ES-I3 (cell line): ENCODE results near the gene INO80D.

Source experiments
- H3K36me3 ChIP-seq: 2 replicates; pipeline ENCODE4 v1.6.1; 2013; ENCODE audit warnings: mild to moderate bottlenecking, low read length, control low read depth, moderate library complexity; ENCODE audit not compliant: insufficient read depth
- H3K4me1 ChIP-seq: 2 replicates; pipeline ENCODE4 v1.6.1; 2013; ENCODE audit warnings: mild to moderate bottlenecking, control low read depth, low read length; ENCODE audit not compliant: insufficient read depth
- H3K9ac ChIP-seq: 2 replicates; pipeline ENCODE4 v1.6.1; 2013; ENCODE audit warnings: low read depth, mild to moderate bottlenecking, low read length, moderate library complexity
- H3K9me3 ChIP-seq: 2 replicates; pipeline ENCODE4 v1.6.1; 2013; ENCODE audit warnings: mild to moderate bottlenecking, low read length, moderate library complexity; ENCODE audit not compliant: control insufficient read depth, insufficient read depth

INO80D gene

DNA sequence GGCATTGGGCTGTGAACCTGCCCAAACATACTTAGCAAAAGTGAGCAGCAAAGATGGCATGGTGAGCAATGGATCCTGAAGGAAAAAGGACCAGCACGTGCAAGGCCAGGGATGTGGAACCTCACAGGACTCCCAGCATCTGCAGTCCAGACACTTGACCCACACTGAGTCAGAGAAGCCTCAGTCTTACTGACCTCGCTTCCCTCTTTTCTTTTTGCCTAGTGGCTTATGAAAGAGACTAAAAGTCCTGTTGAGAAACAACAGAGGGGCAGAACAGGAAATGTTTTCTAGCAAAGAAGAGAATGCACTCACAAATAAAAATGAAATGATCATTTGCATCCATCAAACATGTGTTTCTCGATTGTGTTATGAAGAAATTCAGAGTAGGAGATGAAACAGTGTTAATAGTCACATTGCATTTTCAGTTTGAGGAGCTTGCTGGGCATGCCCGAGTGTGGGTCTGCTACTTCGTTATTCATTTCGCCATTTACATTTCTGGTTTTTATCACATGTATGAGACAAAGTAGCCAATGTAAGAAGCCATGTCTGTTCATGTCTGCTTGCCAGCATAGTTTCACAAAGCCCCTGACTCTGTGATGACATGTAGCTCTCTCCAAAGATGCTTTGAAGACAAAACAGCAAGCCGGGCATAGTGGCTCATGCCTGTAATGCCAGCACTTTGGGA is 118.4 kb downstream of the INO80D start:
- no peaks in the 10 kb centered on the region for H3K36me3 ChIP-seq
- peaks cover 10% of the 10 kb centered on the region for H3K4me1 ChIP-seq
- H3K9ac ChIP-seq, result no peak overlapping the region
- H3K9me3 ChIP-seq, result no peaks in the 10 kb centered on the region

DNA sequence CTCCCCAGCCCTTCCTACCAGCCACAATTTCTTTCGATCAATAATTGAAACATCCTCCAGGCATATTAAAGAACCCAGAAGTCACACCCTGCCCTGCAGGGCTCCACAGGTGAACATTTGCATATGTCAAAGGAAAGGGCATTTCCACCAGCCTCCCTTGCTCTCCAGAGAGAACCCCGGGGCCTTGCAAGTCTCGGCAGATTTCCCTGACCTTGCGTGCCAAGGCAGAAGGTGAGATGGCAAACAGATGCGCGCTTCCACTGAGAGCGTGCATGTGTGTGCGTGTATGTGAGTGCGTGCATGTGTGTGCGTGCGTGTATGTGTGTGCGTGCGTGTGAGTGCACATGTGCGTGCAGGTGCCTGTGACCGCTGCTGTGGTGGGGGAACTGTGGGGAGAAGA is 120.3 kb downstream of the INO80D start:
- H3K4me1 ChIP-seq, result peaks cover 10% of the 10 kb centered on the region

DNA sequence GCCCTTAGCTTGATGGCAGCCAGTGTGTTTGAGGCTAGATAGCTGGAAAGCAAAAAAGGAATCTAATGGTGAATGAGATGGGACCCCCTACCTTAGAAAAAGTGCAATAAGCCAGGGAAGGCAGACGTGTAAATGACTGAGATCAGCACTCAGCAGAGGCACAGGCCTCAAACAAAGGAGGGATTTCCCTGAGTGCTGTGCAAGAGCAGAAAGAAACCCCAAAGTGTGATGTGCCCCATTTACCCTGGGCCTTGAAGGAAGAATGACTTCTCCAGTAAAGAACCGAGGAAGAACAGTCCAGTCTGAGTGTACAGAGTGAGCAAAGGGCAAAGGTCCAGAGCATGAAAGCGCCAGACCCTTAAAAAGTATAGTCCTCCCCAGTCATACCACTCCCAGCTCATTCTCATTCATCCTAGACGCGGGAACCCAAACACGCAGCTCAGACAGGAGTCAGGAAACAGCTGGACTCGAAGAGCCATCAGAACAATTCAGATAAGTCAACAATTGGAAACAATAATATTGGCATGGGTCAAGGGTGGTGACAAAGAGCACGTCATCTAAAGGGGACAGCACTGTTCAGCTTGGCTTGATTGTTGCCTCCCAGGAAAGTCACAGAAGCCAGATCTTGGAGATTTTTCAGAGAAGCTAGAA is 121.7 kb downstream of the INO80D start:
- H3K36me3 ChIP-seq, result no peaks in the 10 kb centered on the region
- H3K4me1 ChIP-seq, result no peaks in the 10 kb centered on the region
- H3K9me3 ChIP-seq, result no peaks in the 10 kb centered on the region
- H3K9ac ChIP-seq, result no peak overlapping the region

More for the DNA sequence above, 120.3 kb downstream of the INO80D start:
- Histone ChIP-seq H3K9me3 (no peaks in the 10 kb centered on the region), H3K36me3 (no peaks in the 10 kb centered on the region), H3K9ac (no peak overlapping the region)

DNA sequence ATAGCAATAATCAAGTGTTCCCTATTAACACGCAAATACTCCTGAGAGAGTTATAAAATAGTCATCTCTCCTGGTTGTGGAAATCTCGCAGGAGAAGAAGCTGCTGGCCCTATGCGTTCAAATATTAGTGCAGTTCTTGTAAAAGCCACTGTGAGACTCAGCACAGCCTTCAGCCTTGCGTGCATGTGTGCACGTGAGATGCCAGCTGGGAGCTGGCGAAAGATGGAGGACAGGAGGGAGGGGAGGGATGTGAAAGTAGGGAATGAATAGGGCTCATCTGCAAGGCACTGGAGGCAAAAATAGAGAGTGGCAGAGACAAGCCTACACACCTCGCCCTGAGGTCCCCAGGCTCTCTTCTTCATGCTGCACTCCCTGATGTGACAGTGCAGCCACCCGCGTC is 126.5 kb downstream of the INO80D start:
- Histone ChIP-seq H3K4me1 (peaks cover 8% of the 10 kb centered on the region), H3K9me3 (no peaks in the 10 kb centered on the region), H3K36me3 (no peaks in the 10 kb centered on the region), H3K9ac (no peak overlapping the region)

DNA sequence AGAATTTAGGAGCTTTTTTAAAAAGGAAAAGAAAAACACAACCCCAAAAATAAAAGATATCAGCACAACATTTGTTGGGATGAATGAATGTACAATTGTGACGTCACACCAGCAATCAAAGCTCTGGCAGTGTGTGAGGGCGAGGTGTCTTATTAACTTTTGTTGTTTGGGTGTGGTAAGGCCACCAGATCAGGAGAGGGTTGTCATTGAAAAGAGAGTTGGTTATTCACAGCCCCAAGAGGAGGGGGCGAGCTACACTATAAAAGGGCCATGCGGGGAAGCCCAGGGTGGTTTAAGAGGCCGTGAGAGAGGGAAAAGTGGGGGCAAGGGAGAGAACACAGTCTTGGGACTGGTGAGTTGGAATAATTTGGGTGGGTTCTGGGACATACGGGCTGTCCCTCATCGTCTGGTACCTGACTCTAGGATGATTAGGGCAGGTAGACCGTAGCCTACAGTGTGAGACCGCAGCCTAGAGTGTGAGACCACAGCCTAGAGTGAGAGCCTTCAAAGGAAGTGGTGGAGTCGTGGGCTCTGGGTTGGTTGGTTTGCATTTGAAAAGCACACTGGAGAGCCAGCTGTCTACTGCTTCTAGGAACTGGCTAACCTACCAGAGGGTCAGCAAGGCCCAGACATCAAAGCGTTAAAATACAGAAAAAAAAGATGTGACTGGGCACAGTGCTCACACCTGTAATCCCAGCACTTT is 128.4 kb downstream of the INO80D start:
- Histone ChIP-seq H3K9ac (no peak overlapping the region), H3K36me3 (no peaks in the 10 kb centered on the region), H3K9me3 (no peaks in the 10 kb centered on the region), H3K4me1 (peaks cover 8% of the 10 kb centered on the region)

DNA sequence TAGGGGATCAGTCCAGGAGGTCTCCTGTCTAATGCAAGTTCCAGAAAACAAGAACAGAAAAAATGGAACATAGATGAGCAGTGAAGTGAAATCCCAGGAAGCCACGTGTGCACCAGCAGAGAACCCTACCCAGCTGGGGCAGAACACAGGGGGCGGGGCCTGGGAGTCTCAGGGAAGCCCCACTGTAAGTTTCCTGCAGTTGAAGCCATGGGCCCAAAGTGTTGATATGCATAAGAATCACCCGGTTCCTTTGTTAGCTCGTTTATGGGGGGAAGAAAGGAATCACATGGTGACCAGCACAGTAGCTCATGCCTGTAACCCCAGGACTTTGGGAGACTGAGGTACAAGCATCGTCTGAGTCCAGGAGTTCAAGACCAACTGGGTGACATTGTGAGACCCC is 131.3 kb downstream of the INO80D start:
- peaks cover 8% of the 10 kb centered on the region for H3K4me1 ChIP-seq
- H3K9me3 ChIP-seq, result no peaks in the 10 kb centered on the region
- H3K9ac ChIP-seq, result no peak overlapping the region
- no peaks in the 10 kb centered on the region for H3K36me3 ChIP-seq

DNA sequence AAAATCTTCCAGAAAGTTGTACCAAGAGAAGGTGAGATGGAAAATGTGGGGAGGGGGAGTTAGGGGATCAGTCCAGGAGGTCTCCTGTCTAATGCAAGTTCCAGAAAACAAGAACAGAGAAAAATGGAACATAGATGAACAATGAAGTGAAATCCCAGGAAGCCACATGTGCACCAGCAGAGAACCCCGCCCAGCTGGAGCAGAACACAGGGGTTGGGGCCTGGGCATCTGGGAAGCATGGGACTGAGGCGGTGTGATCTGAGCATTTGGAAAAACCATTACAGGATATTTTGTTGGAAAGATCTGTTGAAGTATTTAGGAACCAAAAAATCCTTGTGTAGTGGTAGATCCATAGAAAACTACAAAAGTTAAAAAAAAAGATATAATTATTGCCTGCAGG is 133.7 kb downstream of the INO80D start:
- Histone ChIP-seq H3K9me3 (no peaks in the 10 kb centered on the region), H3K36me3 (no peaks in the 10 kb centered on the region), H3K9ac (no peak overlapping the region), H3K4me1 (peaks cover under 1% of the 10 kb centered on the region; the same call in 1 of the 2 replicates)

DNA sequence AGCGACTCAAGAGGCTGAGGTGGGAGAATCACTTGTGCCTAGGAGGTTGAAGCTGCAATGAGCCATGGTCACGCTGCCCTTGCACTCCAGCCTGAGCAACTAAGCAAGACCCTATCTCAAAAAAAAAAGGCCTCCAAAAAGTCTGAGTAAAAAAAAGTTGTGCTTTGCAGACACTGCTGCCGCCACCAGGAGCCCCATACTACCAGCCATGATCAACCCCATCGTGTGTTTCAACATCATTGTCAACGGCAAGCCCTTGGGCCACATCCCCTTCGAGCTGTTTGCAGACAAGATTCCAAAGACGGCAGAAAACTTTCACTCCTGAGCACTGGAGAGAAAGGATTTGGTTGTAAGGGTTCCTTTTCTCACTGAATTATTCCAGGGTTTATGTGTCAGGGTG is 137.1 kb downstream of the INO80D start:
- Histone ChIP-seq H3K9ac (no peak overlapping the region), H3K9me3 (no peaks in the 10 kb centered on the region), H3K36me3 (no peaks in the 10 kb centered on the region), H3K4me1 (no peaks in the 10 kb centered on the region; the same call in 1 of the 2 replicates)

DNA sequence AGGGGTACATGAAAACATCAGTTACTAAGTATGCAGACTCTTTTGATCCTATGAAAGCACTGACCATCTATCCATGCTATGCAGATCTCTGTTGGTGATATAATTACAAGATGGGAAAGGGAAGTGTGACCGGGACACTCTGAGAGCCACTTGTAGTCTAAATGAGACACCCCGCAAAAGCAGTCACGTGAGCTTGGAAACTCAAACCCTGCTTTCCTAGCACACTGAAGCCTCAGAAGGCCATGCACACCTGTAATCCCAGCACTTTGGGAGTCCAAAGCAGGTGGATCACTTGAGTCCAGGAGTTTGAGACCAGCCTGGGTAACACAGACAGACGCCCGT is 137.5 kb downstream of the INO80D start:
- Histone ChIP-seq H3K9ac (no peak overlapping the region), H3K4me1 (no peaks in the 10 kb centered on the region; the same call in 1 of the 2 replicates), H3K36me3 (no peaks in the 10 kb centered on the region), H3K9me3 (no peaks in the 10 kb centered on the region)

DNA sequence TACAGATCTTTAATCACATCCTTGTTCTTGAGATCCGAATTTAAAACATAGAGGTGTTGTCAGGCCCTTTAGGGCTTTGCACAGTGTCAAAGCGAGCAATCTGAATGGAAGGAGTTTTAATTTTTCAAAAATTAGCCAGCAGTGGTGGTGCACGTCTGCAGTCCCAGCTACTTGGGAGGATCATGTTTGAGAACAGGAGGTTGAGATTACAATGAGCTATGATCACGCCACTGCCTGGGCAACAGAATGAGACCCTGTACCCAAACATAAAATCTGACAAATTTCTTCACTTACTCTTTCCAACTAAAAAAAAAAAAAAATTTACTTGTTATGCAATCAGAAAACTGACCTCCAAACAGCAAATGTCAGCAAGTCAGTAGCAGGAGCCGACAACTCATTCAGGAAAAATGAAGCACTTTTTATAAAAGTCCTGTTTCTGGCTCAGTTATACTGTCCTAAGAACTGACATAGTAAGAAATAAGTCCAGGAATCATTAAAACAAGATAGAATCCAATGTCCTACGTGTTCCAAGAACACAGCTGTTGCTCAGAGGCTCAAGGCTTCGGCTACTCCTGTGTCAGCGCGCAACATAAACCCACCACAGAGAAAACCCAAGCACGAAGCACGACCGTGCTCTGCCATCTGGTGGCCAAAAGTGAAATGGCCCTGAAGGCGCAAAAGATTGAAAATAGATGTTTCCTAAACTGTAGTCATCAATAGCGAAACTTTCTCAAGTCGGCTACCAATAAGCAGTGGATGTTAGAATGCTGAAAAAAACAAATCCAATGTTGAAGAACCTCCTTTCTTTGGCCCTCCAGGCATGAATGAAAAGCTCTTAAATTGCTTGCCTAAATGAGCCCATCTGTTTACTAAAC is 138.1 kb downstream of the INO80D start:
- H3K9ac ChIP-seq, result no peak overlapping the region
- H3K4me1 ChIP-seq, result no peaks in the 10 kb centered on the region; the same call in 1 of the 2 replicates
- H3K9me3 ChIP-seq, result no peaks in the 10 kb centered on the region
- H3K36me3 ChIP-seq, result no peaks in the 10 kb centered on the region

DNA sequence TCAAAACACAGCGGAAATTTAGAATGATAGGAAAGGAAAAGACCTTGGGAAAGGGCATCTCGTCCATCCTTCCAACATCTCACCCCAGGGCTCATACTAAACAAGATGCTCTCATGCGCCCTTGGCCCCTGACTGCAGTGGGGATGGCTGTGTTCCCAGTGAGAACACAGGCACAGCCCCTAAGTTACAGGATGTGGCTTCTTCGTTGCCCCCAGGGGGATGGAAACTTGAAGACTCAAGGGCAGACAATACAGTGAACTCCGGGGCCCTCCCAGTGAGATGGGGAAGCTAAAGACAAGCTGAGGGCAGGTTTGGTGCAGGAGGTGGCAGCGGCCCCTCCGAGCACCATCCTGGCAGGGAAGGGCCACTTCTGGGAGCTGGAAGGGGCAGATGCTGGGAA is 139.7 kb downstream of the INO80D start:
- Histone ChIP-seq H3K9me3 (no peaks in the 10 kb centered on the region), H3K4me1 (no peaks in the 10 kb centered on the region; the same call in 1 of the 2 replicates), H3K36me3 (no peaks in the 10 kb centered on the region), H3K9ac (no peak overlapping the region)
